K562 (cell line): ENCODE results near the gene RMC1. TPM values are rescaled to one million over a fixed set of nuclear protein-coding genes. Genes with fewer than 3 reads are reported as not detected.
A peak's percentile ranks its signal among the peaks of the same experiment; 100 is the strongest.

ENCODE experiments used
- CSDE1 ChIP-seq, 2 experiments: fragments of 450-650 bp; IDR thresholded peaks; 2 replicates each; pipeline ENCODE4 v1.6.1; 2016; ENCODE audit warnings: mild to moderate bottlenecking in 1 of 2
- ELF1 ChIP-seq: fragments of 200-800 bp; sonication (Bioruptor generic); IDR thresholded peaks from 2 replicates; pipeline ENCODE4 v1.6.1; 2016; ENCODE audit warnings: missing genetic modification characterization, missing compliant biosample characterization
- MYBL2 ChIP-seq, 2 experiments: fragments of 450-650 bp in 1 of 2; sonication (generic) in 1 of 2; formaldehyde crosslinking in 1 of 2; IDR thresholded peaks; 2 replicates each; pipeline versions ENCODE4 v1.6.1 to v1.8.1; 2017 to 2022; ENCODE audit warnings: borderline replicate concordance in 1 of 2, inconsistent platforms in 1 of 2, low read depth in 1 of 2, mild to moderate bottlenecking in 1 of 2, missing genetic modification reagents in 1 of 2, moderate library complexity in 1 of 2
- NFRKB ChIP-seq: fragments of 450-650 bp; IDR thresholded peaks from 2 replicates; pipeline ENCODE4 v1.6.1; 2016; ENCODE audit warnings: low read depth
- PHF21A ChIP-seq: fragments of 450-650 bp; IDR thresholded peaks from 2 replicates; pipeline ENCODE4 v1.6.1; 2017; ENCODE audit warnings: low read depth, borderline replicate concordance
- POLR2AphosphoS2 ChIP-seq: IDR thresholded peaks from 2 replicates; pipeline ENCODE4 v1.6.1; 2012; ENCODE audit warnings: low read length, improper control_type of control experiment
- RBM15 ChIP-seq: fragments of 200-400 bp; formaldehyde crosslinking; IDR thresholded peaks from 2 replicates; pipeline ENCODE4 v1.6.1; 2018; ENCODE audit warnings: mild to moderate bottlenecking, low read length, moderate library complexity; ENCODE audit not compliant: insufficient read depth
- SPI1 ChIP-seq: IDR thresholded peaks from 2 replicates; pipeline ENCODE4 v1.6.1; 2011; ENCODE audit warnings: low read depth, low read length, control low read depth, borderline replicate concordance
- TRIM28 ChIP-seq: fragments of 450-650 bp; IDR thresholded peaks from 2 replicates; pipeline ENCODE4 v1.6.1; 2017
- polyA plus RNA-seq, 8 experiments: library from polyadenylated mRNA; depleted of rRNA in 4 of 8; stranded (reverse) in 5 of 8; unstranded in 3 of 8; fragments of >200 nt; fragmentation: Nextera tagmentation in 2 of 8; fragmentation: Illumina TruSeq in 1 of 8; extraction: Ambion mirVana in 2 of 8; extraction: Trizol in 1 of 8; gene quantifications; 2 replicates each; pipeline versions ENCODE4 v1.2.1 to v1.2.3, GENCODE V29; 2011 to 2014; ENCODE audit warnings: inconsistent platforms in 1 of 8, missing spikeins in 1 of 8
- total RNA-seq, 7 experiments: library from RNA; depleted of rRNA in 6 of 7; stranded (reverse); fragments of >200 nt in 6 of 7; fragmentation: Illumina TruSeq in 2 of 7; extraction: Trizol in 2 of 7; gene quantifications; 2 replicates each; pipeline versions ENCODE4 v1.2.1 to v1.2.3, GENCODE V29; 2011 to 2021; ENCODE audit warnings: low replicate concordance in 1 of 7
- TF ChIP-seq, protein P1 (sequence below), 2 experiments: fragments of 450-650 bp in 1 of 2; sonication (generic) in 1 of 2; formaldehyde crosslinking in 1 of 2; IDR thresholded peaks in 1 of 2; conservative IDR thresholded peaks in 1 of 2; 2 replicates each; pipeline versions ENCODE4 v1.6.1 to v1.8.1; 2016 to 2023; ENCODE audit warnings: mild to moderate bottlenecking in 2 of 2, moderate library complexity in 2 of 2, inconsistent platforms in 1 of 2, missing genetic modification reagents in 1 of 2
- TF ChIP-seq, protein P2 (sequence below): sonication (generic); formaldehyde crosslinking; IDR thresholded peaks from 2 replicates; pipeline ENCODE4 v1.8.0; 2022; ENCODE audit warnings: mild to moderate bottlenecking, missing genetic modification reagents, borderline replicate concordance
- TF ChIP-seq, protein P3 (sequence below), 2 experiments: IDR thresholded peaks; 2 replicates each; pipeline ENCODE4 v1.6.1; 2012; ENCODE audit warnings: improper control_type of control experiment in 2 of 2, low read depth in 2 of 2, low read length in 2 of 2, borderline replicate concordance in 1 of 2

RMC1 gene
- total and polyA plus RNA-seq, 9 of the 15 experiments (the other 6 are each of a cell fraction or from before 2014, with no cell fraction given) = 7.5 to 42.4 (median 35.5) TPM

DNA sequence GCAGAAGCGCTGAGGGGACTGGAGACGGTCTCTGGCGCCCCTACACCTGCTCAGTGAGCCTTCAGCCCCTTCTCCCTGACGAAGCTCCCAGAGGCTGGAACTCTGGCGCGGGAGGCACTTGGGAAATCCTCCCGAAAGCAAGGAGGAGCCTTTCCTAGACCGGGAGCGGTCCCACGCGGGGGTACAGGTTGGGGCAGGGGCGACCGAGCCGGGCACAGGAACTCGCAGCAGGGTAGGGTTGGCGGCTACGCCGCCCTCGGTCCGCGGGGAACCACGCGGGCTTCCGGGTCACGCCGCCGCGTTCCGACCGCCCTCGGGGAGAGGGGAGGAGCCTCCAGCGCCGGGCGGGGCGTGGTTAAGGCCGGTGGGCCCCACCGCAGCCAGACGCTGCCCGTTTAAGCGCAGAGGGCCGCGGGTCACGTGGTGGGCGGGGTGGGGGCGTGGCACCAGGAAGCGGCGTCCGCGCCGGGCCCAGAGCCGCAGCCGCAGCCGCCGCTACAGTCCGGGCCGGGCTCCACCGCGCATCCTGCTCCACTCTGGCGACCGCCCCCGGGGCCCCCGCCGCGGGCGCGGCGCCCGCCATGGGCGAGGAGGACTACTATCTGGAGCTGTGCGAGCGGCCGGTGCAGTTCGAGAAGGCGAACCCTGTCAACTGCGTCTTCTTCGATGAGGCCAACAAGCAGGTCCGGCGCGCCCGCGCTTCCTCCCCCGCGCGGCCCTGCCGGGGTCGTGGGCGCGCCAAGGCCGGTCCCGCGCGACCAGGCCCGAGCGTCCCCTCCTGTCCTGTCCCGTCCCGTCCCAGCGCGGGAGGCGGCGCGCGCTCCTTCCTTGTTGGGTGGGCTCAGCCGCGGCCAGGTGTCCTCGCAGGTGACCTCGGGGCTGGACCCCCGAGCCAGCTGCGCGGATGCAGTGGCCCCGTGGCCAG is at the start of gene RMC1 (continued):
- TF ChIP-seq MYBL2 (IDR thresholded peaks at IDR 0.05; ENCODE audit: low read depth) (no peak), MYBL2 (CRISPR knock-in tag; IDR thresholded peaks at IDR 0.05; ENCODE audit: borderline replicate concordance) (no peak), CSDE1 (IDR thresholded peaks at IDR 0.05) (no peak; a peak in 1 of 4 replicates), NFRKB (no peak), TRIM28 (no peak), RBM15 (0 out of 2 replicates have a peak, but pooled peaks have one; percentile 24), POLR2AphosphoS2 (no peak), PHF21A (0 out of 2 replicates have a peak, but pooled peaks have one; percentile 8), SPI1 (no peak), ELF1 (peak; percentile 98)
- TF ChIP-seq, protein P1, sequence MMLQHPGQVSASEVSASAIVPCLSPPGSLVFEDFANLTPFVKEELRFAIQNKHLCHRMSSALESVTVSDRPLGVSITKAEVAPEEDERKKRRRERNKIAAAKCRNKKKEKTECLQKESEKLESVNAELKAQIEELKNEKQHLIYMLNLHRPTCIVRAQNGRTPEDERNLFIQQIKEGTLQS (IDR thresholded peaks at IDR 0.05) = no peak
- TF ChIP-seq, protein P1 (CRISPR knock-in tag; conservative IDR thresholded peaks at IDR 0.05) = no peak
- TF ChIP-seq, protein P2, sequence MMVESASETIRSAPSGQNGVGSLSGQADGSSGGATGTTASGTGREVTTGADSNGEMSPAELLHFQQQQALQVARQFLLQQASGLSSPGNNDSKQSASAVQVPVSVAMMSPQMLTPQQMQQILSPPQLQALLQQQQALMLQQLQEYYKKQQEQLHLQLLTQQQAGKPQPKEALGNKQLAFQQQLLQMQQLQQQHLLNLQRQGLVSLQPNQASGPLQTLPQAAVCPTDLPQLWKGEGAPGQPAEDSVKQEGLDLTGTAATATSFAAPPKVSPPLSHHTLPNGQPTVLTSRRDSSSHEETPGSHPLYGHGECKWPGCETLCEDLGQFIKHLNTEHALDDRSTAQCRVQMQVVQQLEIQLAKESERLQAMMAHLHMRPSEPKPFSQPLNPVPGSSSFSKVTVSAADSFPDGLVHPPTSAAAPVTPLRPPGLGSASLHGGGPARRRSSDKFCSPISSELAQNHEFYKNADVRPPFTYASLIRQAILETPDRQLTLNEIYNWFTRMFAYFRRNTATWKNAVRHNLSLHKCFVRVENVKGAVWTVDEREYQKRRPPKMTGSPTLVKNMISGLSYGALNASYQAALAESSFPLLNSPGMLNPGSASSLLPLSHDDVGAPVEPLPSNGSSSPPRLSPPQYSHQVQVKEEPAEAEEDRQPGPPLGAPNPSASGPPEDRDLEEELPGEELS (CRISPR knock-in tag) = no peak; the same call in 1 of the 2 replicates
- TF ChIP-seq, protein P3, sequence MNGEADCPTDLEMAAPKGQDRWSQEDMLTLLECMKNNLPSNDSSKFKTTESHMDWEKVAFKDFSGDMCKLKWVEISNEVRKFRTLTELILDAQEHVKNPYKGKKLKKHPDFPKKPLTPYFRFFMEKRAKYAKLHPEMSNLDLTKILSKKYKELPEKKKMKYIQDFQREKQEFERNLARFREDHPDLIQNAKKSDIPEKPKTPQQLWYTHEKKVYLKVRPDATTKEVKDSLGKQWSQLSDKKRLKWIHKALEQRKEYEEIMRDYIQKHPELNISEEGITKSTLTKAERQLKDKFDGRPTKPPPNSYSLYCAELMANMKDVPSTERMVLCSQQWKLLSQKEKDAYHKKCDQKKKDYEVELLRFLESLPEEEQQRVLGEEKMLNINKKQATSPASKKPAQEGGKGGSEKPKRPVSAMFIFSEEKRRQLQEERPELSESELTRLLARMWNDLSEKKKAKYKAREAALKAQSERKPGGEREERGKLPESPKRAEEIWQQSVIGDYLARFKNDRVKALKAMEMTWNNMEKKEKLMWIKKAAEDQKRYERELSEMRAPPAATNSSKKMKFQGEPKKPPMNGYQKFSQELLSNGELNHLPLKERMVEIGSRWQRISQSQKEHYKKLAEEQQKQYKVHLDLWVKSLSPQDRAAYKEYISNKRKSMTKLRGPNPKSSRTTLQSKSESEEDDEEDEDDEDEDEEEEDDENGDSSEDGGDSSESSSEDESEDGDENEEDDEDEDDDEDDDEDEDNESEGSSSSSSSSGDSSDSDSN (IDR thresholded peaks at IDR 0.05; ENCODE audit: borderline replicate concordance in 1 of 2, low read depth in 2 of 2, low read length in 2 of 2) = peak; percentile 72 to 73; a peak in 3 of 4 replicates
